ENCODE results near the gene CTBP2.

Gene CTBP2

DNA sequence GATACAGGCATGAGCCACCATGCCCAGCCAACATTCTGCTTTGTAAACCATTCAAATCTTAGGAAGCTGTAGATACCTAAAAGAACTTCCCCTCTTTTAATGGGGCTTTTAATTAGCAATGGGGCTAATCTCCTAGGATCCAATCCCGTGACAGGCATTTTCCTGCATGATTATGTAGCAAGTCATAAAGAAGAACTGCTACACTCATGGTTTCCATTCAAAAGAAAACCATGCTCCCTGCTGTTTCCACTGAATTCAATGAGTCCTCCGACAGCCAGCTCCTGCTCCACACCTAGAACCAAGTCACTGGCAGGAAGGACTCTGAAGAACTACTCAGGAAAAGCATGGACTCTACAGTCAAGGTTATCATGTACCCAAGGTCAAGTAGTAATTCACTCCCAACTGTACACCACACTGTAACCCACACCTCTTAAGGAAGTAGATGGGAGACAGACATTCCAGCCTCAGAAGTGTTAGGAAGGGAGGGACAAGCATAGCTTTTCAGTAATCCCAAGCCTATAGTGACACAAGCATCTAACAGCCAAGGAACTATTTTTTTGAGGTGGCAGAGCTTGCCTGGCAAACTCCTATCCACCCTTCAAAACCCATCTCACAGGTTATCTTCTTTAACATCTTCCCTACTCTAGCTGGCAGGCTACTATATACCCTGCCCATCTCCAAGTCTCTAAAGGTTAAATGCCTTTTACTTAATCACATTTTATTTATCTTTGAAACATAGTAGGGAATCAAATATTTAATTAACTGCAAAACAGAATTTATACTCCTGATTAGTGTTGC is 47.5 kb downstream of the CTBP2 start:
- TF ChIP-seq SP1 (IDR thresholded peaks at IDR 0.05), result no peak
- no peak for TF ChIP-seq FOXK2 (IDR thresholded peaks at IDR 0.05)
- no peak for TF ChIP-seq CTBP1 (IDR thresholded peaks at IDR 0.05; ENCODE audit: borderline replicate concordance)
- no peak for TF ChIP-seq TARDBP (IDR thresholded peaks at IDR 0.05)
- TF ChIP-seq NFRKB (IDR thresholded peaks at IDR 0.05), result no peak
- TF ChIP-seq HDGF (IDR thresholded peaks at IDR 0.05; ENCODE audit: borderline replicate concordance), result no peak
- TF ChIP-seq ZNF384 (IDR thresholded peaks at IDR 0.05), result no peak
- TF ChIP-seq ARNT (IDR thresholded peaks at IDR 0.05), result no peak
- no peak for TF ChIP-seq FOXA1 (IDR thresholded peaks at IDR 0.05)
- TF ChIP-seq ELF4 (IDR thresholded peaks at IDR 0.05), result no peak
- no peak for TF ChIP-seq SUZ12 (IDR thresholded peaks at IDR 0.05)
- TF ChIP-seq L3MBTL2 (conservative IDR thresholded peaks at IDR 0.05), result no peak
- TF ChIP-seq LEF1 (IDR thresholded peaks at IDR 0.05; ENCODE audit: borderline replicate concordance), result no peak
- TF ChIP-seq, protein P1, sequence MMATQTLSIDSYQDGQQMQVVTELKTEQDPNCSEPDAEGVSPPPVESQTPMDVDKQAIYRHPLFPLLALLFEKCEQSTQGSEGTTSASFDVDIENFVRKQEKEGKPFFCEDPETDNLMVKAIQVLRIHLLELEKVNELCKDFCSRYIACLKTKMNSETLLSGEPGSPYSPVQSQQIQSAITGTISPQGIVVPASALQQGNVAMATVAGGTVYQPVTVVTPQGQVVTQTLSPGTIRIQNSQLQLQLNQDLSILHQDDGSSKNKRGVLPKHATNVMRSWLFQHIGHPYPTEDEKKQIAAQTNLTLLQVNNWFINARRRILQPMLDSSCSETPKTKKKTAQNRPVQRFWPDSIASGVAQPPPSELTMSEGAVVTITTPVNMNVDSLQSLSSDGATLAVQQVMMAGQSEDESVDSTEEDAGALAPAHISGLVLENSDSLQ (IDR thresholded peaks at IDR 0.05), result no peak
- TF ChIP-seq FOXM1 (IDR thresholded peaks at IDR 0.05; ENCODE audit: borderline replicate concordance), result no peak
- no peak for TF ChIP-seq BHLHE40 (IDR thresholded peaks at IDR 0.05; ENCODE audit: borderline replicate concordance)
- POLR2A ChIA-PET, result no interaction called here
- CTCF ChIA-PET, result no interaction called here
- DNase-seq (ENCODE audit: extremely low spot score), result no peak

GRCh38 chr10:125111118-125111727 is 49.1 kb downstream of the CTBP2 start:
- POLR2A ChIA-PET, result no interaction called here
- TF ChIP-seq FOXK2 (IDR thresholded peaks at IDR 0.05) (no peak), HDGF (IDR thresholded peaks at IDR 0.05; ENCODE audit: borderline replicate concordance) (no peak), NFRKB (IDR thresholded peaks at IDR 0.05) (no peak), LEF1 (IDR thresholded peaks at IDR 0.05; ENCODE audit: borderline replicate concordance) (no peak), CTBP1 (IDR thresholded peaks at IDR 0.05; ENCODE audit: borderline replicate concordance) (no peak), FOXM1 (IDR thresholded peaks at IDR 0.05; ENCODE audit: borderline replicate concordance) (no peak), ARNT (IDR thresholded peaks at IDR 0.05) (no peak), SUZ12 (IDR thresholded peaks at IDR 0.05) (no peak), TARDBP (IDR thresholded peaks at IDR 0.05) (no peak), ZNF384 (IDR thresholded peaks at IDR 0.05) (no peak), FOXA1 (IDR thresholded peaks at IDR 0.05) (no peak), BHLHE40 (IDR thresholded peaks at IDR 0.05; ENCODE audit: borderline replicate concordance) (no peak), ELF4 (IDR thresholded peaks at IDR 0.05) (no peak)
- TF ChIP-seq, protein P1 (IDR thresholded peaks at IDR 0.05), result no peak
- no peak for DNase-seq (ENCODE audit: extremely low spot score)
- CTCF ChIA-PET, result no interaction called here

- ChIA-PET POLR2A (no interaction called here), CTCF (no interaction called here)
- DNase-seq (ENCODE audit: extremely low spot score), result no peak
- TF ChIP-seq SUZ12 (IDR thresholded peaks at IDR 0.05) (no peak), NFRKB (IDR thresholded peaks at IDR 0.05) (no peak), LEF1 (IDR thresholded peaks at IDR 0.05; ENCODE audit: borderline replicate concordance) (no peak), ARNT (IDR thresholded peaks at IDR 0.05) (no peak), L3MBTL2 (conservative IDR thresholded peaks at IDR 0.05) (no peak), SP1 (IDR thresholded peaks at IDR 0.05) (no peak), TARDBP (IDR thresholded peaks at IDR 0.05) (no peak)
- TF ChIP-seq, protein P1 (IDR thresholded peaks at IDR 0.05), result no peak
These were observed 52.3 kb downstream of the CTBP2 start for GRCh38 chr10:125107965-125108580.

GRCh38 chr10:125107166-125107949 is 53.0 kb downstream of the CTBP2 start:
- TF ChIP-seq LEF1 (IDR thresholded peaks at IDR 0.05; ENCODE audit: borderline replicate concordance), result no peak
- no peak for TF ChIP-seq CTBP1 (IDR thresholded peaks at IDR 0.05; ENCODE audit: borderline replicate concordance)
- TF ChIP-seq ARNT (IDR thresholded peaks at IDR 0.05), result no peak
- TF ChIP-seq SP1 (IDR thresholded peaks at IDR 0.05), result no peak
- TF ChIP-seq HDGF (IDR thresholded peaks at IDR 0.05; ENCODE audit: borderline replicate concordance), result no peak
- TF ChIP-seq FOXA1 (IDR thresholded peaks at IDR 0.05), result no peak
- no peak for TF ChIP-seq BHLHE40 (IDR thresholded peaks at IDR 0.05; ENCODE audit: borderline replicate concordance)
- TF ChIP-seq NFRKB (IDR thresholded peaks at IDR 0.05), result no peak
- no peak for TF ChIP-seq ZNF384 (IDR thresholded peaks at IDR 0.05)
- TF ChIP-seq FOXM1 (IDR thresholded peaks at IDR 0.05; ENCODE audit: borderline replicate concordance), result no peak
- TF ChIP-seq L3MBTL2 (conservative IDR thresholded peaks at IDR 0.05), result no peak
- TF ChIP-seq FOXK2 (IDR thresholded peaks at IDR 0.05), result no peak
- no peak for TF ChIP-seq SUZ12 (IDR thresholded peaks at IDR 0.05)
- no peak for TF ChIP-seq TARDBP (IDR thresholded peaks at IDR 0.05)
- TF ChIP-seq ELF4 (IDR thresholded peaks at IDR 0.05), result no peak
- ChIA-PET POLR2A (no interaction called here), CTCF (no interaction called here)
- no peak for DNase-seq (ENCODE audit: extremely low spot score)

- DNase-seq (ENCODE audit: extremely low spot score), result no peak
- TF ChIP-seq SUZ12 (IDR thresholded peaks at IDR 0.05) (no peak), LEF1 (IDR thresholded peaks at IDR 0.05; ENCODE audit: borderline replicate concordance) (no peak), BHLHE40 (IDR thresholded peaks at IDR 0.05; ENCODE audit: borderline replicate concordance) (no peak), FOXA1 (IDR thresholded peaks at IDR 0.05) (no peak), SP1 (IDR thresholded peaks at IDR 0.05) (no peak), ZNF384 (IDR thresholded peaks at IDR 0.05) (no peak), ELF4 (IDR thresholded peaks at IDR 0.05) (no peak), TARDBP (IDR thresholded peaks at IDR 0.05) (no peak), NFRKB (IDR thresholded peaks at IDR 0.05) (no peak)
- POLR2A ChIA-PET, result no interaction called here
- CTCF ChIA-PET, result no interaction called here
These were observed 53.8 kb downstream of the CTBP2 start for GRCh38 chr10:125106586-125106985.
